Activated naive CD8-positive, alpha-beta T cell treated with anti-CD3 and anti-CD28 coated beads, Interleukin-2, amount 10 ng/mL, durations not matched to agents 7 days and 5 days (primary cell): ENCODE results near the gene ITGB1. TPM values are rescaled to one million over a fixed set of nuclear protein-coding genes. Genes with fewer than 3 reads are reported as not detected.

ENCODE experiments used
- ATAC-seq: fragments of 150-1000 bp; cut with Tn5 transposase; one replicate; pipeline ENCODE4 v1.10.0; 2021; ENCODE audit warnings: low read depth, moderate library complexity
- POLR2A ChIA-PET: fragments of 350-600 bp; sonication (Branson Sonifier 250); formaldehyde crosslinking; loops from one replicate; lab custom pipeline; 2021; ENCODE audit warnings: antibody characterized with exemption; lab: Charles Lee
- DNase-seq: peaks from one replicate; pipeline ENCODE4 v3.0.0; 2021
- H3K27ac Mint-ChIP-seq: one replicate; pipeline ENCODE4 v1.8.0; 2022; ENCODE audit warnings: mild to moderate bottlenecking, mixed read lengths
- H3K27me3 Mint-ChIP-seq: one replicate; pipeline ENCODE4 v1.8.0; 2022; ENCODE audit warnings: mild to moderate bottlenecking, moderate library complexity, mixed read lengths
- H3K36me3 Mint-ChIP-seq: one replicate; pipeline ENCODE4 v1.8.0; 2021; ENCODE audit warnings: mild to moderate bottlenecking, mixed read lengths
- H3K4me1 Mint-ChIP-seq: one replicate; pipeline ENCODE4 v1.8.0; 2021; ENCODE audit warnings: mixed read lengths
- H3K4me3 Mint-ChIP-seq: one replicate; pipeline ENCODE4 v1.8.0; 2022; ENCODE audit warnings: mild to moderate bottlenecking, moderate library complexity, mixed read lengths
- H3K9me3 Mint-ChIP-seq: one replicate; pipeline ENCODE4 v1.8.0; 2021; ENCODE audit warnings: mixed read lengths
- total RNA-seq, 2 experiments: library from RNA; stranded (reverse); gene quantifications; one replicate each; pipeline ENCODE4 v1.2.3, GENCODE V29; 2021

Gene ITGB1
- total RNA-seq, 2 experiments from 2014 or later, result 60.3 to 77.8 TPM

DNA sequence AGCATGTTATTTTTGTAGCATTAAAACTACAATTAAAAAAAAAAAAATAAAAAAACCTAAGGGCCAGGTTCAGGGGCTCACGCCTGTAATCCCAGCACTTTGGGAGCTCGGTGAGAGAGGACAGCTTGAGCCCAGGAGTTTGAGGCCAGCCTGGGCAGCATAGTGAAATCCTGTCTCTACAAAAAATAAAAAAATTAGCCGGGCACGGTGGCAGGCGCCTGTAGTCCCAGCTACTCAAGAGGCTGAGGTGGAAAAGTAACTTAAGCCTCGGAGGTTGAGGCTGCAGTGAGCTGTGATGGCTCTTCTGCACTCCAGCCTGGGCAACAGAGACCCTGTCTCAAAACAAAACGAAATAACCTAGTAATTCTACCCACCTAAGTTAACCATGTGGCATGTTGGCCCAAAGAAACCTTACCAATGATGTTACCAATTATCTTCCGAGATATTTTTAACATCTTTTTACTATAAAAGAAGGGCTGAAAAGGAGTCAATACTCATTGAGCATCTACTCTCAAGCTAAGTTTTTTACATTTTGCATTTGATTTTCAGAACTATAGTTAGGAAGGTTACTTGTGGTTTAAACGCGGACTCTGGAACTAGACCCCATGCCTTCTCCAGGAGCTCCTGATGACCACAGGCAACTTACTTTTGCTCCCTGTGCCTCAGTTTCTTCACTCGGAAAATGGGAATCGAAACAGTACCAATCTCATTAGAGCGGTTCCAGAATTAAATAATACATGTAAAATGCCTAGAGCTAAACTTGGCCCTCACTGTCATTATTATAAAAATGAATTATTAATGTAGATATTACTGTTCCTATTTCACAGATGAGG, 1.4 kb downstream of the ITGB1 start:
- H3K27me3 Mint-ChIP-seq, result no peaks in the 10 kb centered on the region
- ATAC-seq (no peak), DNase-seq (no peak)
- H3K9me3 Mint-ChIP-seq, result no peaks in the 10 kb centered on the region
- H3K36me3 Mint-ChIP-seq, result peaks cover 2% of the 10 kb centered on the region
- H3K27ac Mint-ChIP-seq, result no peak overlapping the region
- POLR2A ChIA-PET, result interaction anchor here (1.0 to 1.9 kb wide), 3 partner anchors 24 to 511 kb away, joined by 3 to 12 read pairs (median 3); partner anchors contain the start of gene CCDC7
- H3K4me1 Mint-ChIP-seq, result peaks cover 26% of the 10 kb centered on the region
- peak overlapping the region; percentile 81 for H3K4me3 Mint-ChIP-seq

DNA sequence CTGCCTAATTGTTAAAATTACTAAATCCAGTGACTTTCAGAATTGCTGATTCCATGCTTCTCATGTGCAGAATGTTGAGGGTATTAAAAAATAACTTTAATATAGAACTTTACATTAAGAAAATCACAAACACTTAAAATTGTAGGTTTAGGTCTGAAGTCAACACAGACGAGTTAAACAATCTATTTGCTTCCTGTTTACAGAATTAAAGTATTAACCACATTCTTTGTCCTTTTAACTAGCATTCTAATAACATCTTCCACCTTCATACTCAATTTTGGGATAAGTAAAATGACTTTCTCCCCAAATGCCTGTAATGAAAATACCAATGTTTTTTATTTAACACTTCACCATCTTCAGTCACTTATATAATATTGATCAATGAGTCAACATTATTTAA, 2.2 kb downstream of the ITGB1 start:
- H3K27ac Mint-ChIP-seq, result no peak overlapping the region
- peaks cover 4% of the 10 kb centered on the region for H3K36me3 Mint-ChIP-seq
- peaks cover 30% of the 10 kb centered on the region for H3K4me1 Mint-ChIP-seq
- no peak for DNase-seq
- POLR2A ChIA-PET, result no interaction called here
- H3K4me3 Mint-ChIP-seq, result no peak overlapping the region
- ATAC-seq, result no peak
- no peaks in the 10 kb centered on the region for H3K27me3 Mint-ChIP-seq
- no peaks in the 10 kb centered on the region for H3K9me3 Mint-ChIP-seq

DNA sequence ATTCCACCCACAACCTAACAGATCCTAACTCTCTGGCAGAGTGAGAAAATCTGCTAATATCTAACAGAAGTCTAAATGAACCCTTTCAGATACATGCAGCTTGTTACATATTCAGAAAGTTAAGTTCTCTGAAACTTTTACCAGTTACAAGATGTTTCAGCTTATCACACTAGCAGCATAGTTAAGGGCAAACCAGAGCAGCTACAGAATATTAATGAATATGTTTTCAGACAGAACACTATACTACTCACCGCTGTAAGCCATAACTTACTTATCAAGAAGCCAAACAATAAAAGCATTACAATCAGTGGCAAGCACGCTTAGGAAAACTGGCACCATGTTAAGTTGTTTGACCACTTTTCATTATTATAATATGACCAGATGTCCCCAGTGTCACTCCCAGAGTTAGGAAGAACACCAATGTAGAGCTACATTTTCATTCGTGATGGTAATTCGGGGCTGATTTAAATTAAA, 2.7 kb downstream of the ITGB1 start:
- DNase-seq (no peak), ATAC-seq (no peak)
- Mint-ChIP-seq H3K9me3 (no peaks in the 10 kb centered on the region), H3K4me3 (no peak overlapping the region), H3K4me1 (peaks cover 33% of the 10 kb centered on the region), H3K27ac (no peak overlapping the region), H3K27me3 (no peaks in the 10 kb centered on the region), H3K36me3 (peaks cover 7% of the 10 kb centered on the region)
- POLR2A ChIA-PET, result no interaction called here

DNA sequence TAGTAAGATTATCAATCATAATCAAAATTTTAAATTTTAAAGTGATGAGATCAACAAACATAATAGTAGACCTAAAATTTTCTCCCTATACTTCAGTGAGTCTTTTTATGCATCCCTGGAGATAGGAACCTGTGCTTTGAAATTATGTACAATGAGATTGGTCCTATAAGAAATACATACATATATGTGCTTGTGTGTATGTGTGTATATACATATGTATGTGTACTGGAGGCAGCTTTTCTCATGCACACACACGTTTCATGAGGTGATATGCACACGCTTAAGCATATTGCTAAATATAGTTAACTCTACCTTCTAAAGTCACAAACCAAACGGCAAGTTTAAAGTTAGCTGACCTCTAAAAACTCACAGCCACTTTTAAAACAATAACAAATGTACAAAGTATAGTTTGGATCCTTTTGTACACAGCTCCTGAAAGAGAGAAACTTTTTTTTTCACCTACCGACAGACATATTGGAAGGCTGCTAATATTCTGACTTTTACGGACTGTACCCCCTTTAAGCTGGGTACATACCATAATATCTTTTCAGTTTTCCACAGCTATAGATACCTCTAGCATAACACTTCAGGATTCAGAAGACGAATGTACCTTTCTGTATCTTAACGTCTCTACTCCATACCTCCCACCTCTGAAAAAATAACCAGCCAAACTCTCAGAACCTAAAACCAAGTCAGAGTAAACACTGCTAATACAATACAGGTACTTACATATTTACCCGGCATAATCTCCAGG, 3.3 kb downstream of the ITGB1 start:
- Mint-ChIP-seq H3K36me3 (peaks cover 7% of the 10 kb centered on the region), H3K27ac (no peak overlapping the region), H3K27me3 (no peaks in the 10 kb centered on the region), H3K4me3 (no peak overlapping the region), H3K4me1 (peaks cover 33% of the 10 kb centered on the region), H3K9me3 (no peaks in the 10 kb centered on the region)
- no peak for ATAC-seq
- POLR2A ChIA-PET, result no interaction called here
- DNase-seq, result no peak

DNA sequence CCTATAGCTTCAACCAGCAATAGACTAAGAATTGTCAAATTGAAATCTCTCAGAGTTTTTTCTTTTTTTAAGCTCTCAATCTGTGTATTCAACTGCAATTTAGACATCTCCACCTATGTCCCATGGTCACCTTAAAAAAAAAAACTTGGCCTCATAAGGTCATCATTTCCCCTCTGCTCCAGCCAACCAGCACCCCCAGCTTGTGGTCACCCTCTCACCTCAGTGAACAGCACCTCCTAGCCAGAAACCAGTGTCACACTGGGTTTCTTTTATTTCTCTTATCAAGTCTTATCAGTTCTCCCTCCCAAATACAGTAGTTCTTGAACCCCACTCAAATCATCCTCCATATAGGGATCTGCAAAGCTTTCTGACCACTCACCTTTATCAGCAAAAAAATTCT, 4.0 kb downstream of the ITGB1 start:
- H3K9me3 Mint-ChIP-seq, result peaks cover 1% of the 10 kb centered on the region
- H3K4me1 Mint-ChIP-seq, result peaks cover 35% of the 10 kb centered on the region
- no peak overlapping the region for H3K27ac Mint-ChIP-seq
- peaks cover 7% of the 10 kb centered on the region for H3K36me3 Mint-ChIP-seq
- H3K27me3 Mint-ChIP-seq, result no peaks in the 10 kb centered on the region
- ATAC-seq (no peak), DNase-seq (no peak)
- peak overlapping the region; percentile 29 for H3K4me3 Mint-ChIP-seq
- POLR2A ChIA-PET, result no interaction called here

DNA sequence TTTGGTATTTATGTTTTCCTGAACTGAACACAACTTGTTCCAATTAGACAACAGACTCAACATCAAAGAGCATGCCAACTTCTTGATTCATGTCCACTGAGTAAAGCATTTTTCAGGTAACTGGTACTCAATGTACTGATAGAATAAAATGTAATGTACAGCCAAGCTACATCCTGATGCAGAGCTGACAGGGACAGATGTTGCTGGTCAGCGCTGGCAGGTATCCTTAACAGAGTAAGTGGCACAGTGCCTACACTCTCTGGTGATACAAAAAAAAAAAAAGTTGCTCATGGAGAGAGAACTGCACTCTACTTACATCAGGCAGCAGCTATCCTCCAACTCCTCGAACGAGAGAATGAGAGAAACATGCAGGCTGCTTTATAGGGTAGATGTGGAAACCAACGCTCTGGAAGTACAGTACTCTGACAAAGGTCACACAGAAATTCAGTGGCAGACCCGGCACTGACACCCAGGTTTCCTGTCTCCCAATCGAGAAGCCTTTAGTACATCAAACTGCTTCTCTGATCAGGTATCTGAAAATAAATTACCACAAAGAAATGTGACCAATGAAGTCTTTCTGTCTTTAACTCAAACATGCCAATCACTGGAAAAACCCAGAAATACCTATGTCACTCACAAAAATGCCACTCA, 4.6 kb downstream of the ITGB1 start:
- H3K36me3 Mint-ChIP-seq, result peaks cover 7% of the 10 kb centered on the region
- POLR2A ChIA-PET, result no interaction called here
- DNase-seq (no peak), ATAC-seq (no peak)
- H3K27me3 Mint-ChIP-seq, result no peaks in the 10 kb centered on the region
- H3K4me1 Mint-ChIP-seq, result peaks cover 33% of the 10 kb centered on the region
- H3K27ac Mint-ChIP-seq, result no peak overlapping the region
- H3K4me3 Mint-ChIP-seq, result no peak overlapping the region
- peaks cover 2% of the 10 kb centered on the region for H3K9me3 Mint-ChIP-seq

DNA sequence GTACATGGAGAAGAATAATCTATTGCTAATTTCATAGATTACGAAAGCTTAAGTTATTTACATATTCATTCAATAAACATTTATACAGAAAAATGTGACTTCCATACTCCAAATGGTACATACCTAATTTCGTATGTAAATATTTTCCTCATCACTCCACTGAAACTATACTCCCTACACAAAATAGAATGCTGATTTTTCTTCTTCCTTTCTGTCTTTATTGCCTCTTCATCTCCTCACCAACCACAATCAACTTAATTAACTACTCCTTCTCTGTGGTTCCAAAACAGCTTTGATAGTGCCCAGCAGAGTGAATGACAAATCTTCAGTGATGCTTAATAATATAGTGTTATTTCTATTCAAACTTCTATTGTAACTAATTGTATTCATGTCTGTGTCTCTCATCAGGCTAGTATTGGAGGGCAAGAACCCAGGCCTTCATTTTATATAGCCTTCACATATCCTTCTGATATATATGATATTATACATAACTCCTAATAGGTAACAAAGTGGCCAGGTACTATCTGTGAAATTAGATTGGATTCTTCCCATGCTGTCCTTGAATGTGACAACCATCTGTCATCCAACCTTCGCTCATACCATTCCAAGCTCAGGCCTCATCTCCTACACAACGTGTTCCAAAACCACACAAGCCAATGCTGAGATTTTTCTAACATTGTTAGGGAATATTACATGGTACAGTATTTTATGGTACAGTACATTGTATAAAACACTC, 5.3 kb downstream of the ITGB1 start:
- peaks cover 10% of the 10 kb centered on the region for H3K36me3 Mint-ChIP-seq
- no peak overlapping the region for H3K27ac Mint-ChIP-seq
- POLR2A ChIA-PET, result no interaction called here

DNA sequence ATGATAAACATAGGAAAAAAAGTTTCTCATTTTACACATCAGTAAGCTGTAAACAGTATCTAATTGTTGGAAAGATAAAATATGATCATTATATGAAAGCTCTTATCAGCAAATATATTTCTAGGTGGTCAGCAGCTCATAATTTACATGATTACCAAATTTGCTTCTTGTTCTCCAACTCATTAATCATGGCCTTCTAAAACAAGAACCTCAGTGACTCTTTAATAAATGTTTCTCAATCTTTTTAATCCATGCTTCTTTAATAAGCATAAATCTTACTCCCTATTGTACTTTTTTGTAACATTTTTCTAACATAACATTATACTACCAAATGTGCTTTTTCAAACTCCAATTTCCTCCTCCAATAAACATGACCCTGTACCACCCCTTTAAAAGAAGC, 5.9 kb downstream of the ITGB1 start:
- no peak for ATAC-seq
- H3K36me3 Mint-ChIP-seq, result peaks cover 10% of the 10 kb centered on the region
- no peaks in the 10 kb centered on the region for H3K27me3 Mint-ChIP-seq
- no peak for DNase-seq
- no peak overlapping the region for H3K4me3 Mint-ChIP-seq
- H3K4me1 Mint-ChIP-seq, result peaks cover 36% of the 10 kb centered on the region
- POLR2A ChIA-PET, result no interaction called here
- H3K9me3 Mint-ChIP-seq, result peaks cover 2% of the 10 kb centered on the region
- H3K27ac Mint-ChIP-seq, result no peak overlapping the region

More for the DNA sequence above, 5.3 kb downstream of the ITGB1 start:
- DNase-seq, result no peak
- Mint-ChIP-seq H3K4me3 (no peak overlapping the region), H3K27me3 (no peaks in the 10 kb centered on the region), H3K4me1 (peaks cover 36% of the 10 kb centered on the region), H3K9me3 (peaks cover 2% of the 10 kb centered on the region)
- ATAC-seq, result no peak

DNA sequence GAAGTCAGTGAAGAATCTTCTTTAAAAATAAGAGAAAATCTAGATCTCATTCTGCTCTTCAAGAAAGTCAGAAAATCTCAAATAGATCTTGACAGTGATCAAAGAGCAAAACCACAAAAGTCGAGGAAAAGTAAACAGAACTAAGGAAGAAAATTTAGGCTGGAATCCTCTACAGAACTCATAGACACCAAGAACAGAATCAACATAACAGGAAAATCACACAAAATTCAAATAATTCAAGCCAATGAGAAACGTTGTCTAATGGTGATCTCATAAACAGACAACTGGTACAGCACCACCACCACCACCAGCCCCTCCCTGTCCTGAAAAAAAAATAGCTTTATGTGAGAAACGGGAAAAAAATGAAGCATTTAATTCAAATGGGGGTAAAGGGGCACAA, 6.9 kb downstream of the ITGB1 start:
- H3K36me3 Mint-ChIP-seq, result peaks cover 10% of the 10 kb centered on the region
- H3K27ac Mint-ChIP-seq, result no peak overlapping the region
- H3K27me3 Mint-ChIP-seq, result no peaks in the 10 kb centered on the region
- POLR2A ChIA-PET, result no interaction called here
- H3K4me3 Mint-ChIP-seq, result no peak overlapping the region
- H3K4me1 Mint-ChIP-seq, result peaks cover 34% of the 10 kb centered on the region
- DNase-seq, result no peak
- no peak for ATAC-seq
- peaks cover 2% of the 10 kb centered on the region for H3K9me3 Mint-ChIP-seq

DNA sequence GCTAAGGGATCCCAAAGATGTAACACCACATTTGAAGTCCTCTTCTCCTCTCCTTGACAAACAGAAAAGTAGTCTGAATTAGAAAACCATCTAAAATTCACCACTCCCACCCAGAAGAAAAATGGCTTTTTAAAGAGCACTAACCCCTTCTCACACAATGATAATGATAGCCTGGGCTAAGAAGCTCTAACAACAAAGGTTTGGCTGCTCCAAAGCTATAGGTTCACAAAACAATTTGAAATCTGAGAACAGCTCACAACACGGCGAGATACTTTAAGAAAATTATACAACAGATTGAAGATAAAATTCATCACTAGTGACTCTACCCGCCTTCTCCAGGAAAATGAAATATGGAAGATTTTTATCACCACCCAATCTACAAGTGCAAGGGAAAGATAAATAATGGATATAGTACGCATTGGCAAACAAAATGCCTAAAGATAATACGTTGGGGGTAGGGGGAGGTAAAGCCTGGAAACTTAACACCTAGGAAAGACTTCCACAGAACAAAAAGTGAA, 7.4 kb downstream of the ITGB1 start:
- Mint-ChIP-seq H3K36me3 (peaks cover 10% of the 10 kb centered on the region), H3K4me1 (peaks cover 32% of the 10 kb centered on the region), H3K4me3 (no peak overlapping the region), H3K27me3 (no peaks in the 10 kb centered on the region), H3K27ac (no peak overlapping the region), H3K9me3 (peaks cover 2% of the 10 kb centered on the region)
- DNase-seq (no peak), ATAC-seq (no peak)
- POLR2A ChIA-PET, result no interaction called here

DNA sequence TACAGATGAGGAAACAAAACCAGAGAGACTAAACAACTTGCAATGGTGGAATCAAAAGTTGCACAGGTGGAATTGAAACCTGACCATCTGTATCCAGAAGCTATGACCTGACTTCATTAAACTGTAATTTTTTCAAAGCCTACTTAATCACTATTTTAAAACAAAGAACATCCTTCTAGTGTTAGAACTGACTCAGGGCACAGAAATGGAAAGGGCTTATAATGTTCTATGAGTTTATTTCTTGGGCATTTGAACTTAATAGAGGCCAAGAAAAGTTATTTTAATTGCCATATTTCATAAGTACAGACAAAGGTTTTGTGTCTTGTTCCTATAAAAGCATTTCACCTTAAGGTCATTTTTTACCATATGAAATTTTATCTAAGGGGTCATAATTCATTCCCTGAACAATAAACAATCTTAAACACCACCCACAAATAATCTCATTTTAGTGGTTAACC, 8.8 kb downstream of the ITGB1 start:
- peaks cover 2% of the 10 kb centered on the region for H3K9me3 Mint-ChIP-seq
- DNase-seq (no peak), ATAC-seq (no peak)
- H3K4me1 Mint-ChIP-seq, result peaks cover 24% of the 10 kb centered on the region
- H3K27ac Mint-ChIP-seq, result no peak overlapping the region
- POLR2A ChIA-PET, result no interaction called here
- no peak overlapping the region for H3K4me3 Mint-ChIP-seq
- H3K27me3 Mint-ChIP-seq, result no peaks in the 10 kb centered on the region
- peaks cover 10% of the 10 kb centered on the region for H3K36me3 Mint-ChIP-seq

DNA sequence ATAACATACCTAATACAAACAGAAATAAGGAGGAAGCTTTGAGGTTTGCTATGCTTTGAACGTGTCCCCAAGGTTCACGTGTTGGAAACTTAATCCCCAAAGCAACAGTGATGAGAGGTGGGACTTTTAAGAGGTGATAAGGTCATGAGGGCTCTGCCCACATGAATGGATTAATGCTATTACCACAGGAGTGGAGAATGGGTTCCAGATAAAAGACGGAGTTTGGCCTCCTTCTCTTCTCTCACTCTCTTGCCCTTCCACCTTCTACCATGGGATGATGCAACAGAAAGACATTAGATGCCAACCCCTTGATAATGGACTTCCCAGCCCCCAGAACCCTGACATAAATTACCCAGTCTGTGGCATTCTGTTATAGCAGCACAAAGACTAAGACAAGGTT, 9.6 kb downstream of the ITGB1 start:
- no peak for ATAC-seq
- no peak for DNase-seq
- Mint-ChIP-seq H3K27ac (no peak overlapping the region), H3K36me3 (peaks cover 8% of the 10 kb centered on the region), H3K4me1 (peaks cover 20% of the 10 kb centered on the region), H3K4me3 (peak overlapping the region; percentile 3), H3K27me3 (no peaks in the 10 kb centered on the region), H3K9me3 (peaks cover 2% of the 10 kb centered on the region)
- POLR2A ChIA-PET, result no interaction called here

DNA sequence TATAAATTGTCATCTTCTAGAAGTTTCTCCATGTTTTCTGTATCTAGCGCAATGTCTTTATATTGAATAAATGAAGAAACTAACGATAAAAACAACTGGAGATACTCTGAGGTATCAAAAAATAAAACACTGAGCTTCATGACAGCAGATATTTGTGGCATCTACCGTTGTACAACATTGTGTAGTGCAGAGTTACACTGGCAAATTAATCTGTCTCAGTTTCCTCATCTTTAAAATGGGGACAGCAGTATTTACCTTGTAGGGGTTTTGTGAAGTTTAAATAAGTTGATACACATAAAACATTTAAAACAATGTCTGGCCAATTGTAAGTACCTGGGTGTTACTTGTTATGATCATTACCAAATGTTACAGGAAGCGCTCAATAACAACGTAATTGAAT, 10.4 kb downstream of the ITGB1 start:
- Mint-ChIP-seq H3K9me3 (peaks cover 2% of the 10 kb centered on the region), H3K27ac (no peak overlapping the region), H3K36me3 (peaks cover 8% of the 10 kb centered on the region), H3K4me1 (peaks cover 19% of the 10 kb centered on the region), H3K27me3 (no peaks in the 10 kb centered on the region), H3K4me3 (no peak overlapping the region)
- ATAC-seq (no peak), DNase-seq (no peak)
- POLR2A ChIA-PET, result no interaction called here
